ENCODE results near the gene IL16.

The IL16 gene

GRCh38 chr15:81174792-81175327 lies 21.8 kb upstream of the IL16 start:
- no peak for DNase-seq (ENCODE audit: low read depth in 2 of 2)

- DNase-seq (ENCODE audit: low read depth in 2 of 2) = no peak
Measured at GRCh38 chr15:81175496-81175895, 21.2 kb upstream of the IL16 start.

- no peak for DNase-seq (ENCODE audit: low read depth in 2 of 2)
Measured at GRCh38 chr15:81176291-81176893, 20.3 kb upstream of the IL16 start.

- DNase-seq (ENCODE audit: low read depth in 2 of 2) = no peak
Measured at GRCh38 chr15:81178365-81178764, 18.3 kb upstream of the IL16 start.

- DNase-seq (ENCODE audit: low read depth in 2 of 2) = no peak
Measured at GRCh38 chr15:81181220-81181619, 15.5 kb upstream of the IL16 start.

GRCh38 chr15:81182031-81182755 lies 14.5 kb upstream of the IL16 start:
- no peak for DNase-seq (ENCODE audit: low read depth in 2 of 2)

GRCh38 chr15:81182756-81183438 lies 13.8 kb upstream of the IL16 start:
- no peak for DNase-seq (ENCODE audit: low read depth in 2 of 2)

- no peak for DNase-seq (ENCODE audit: low read depth in 2 of 2)
Measured at GRCh38 chr15:81183439-81183775, 13.3 kb upstream of the IL16 start.

- DNase-seq (ENCODE audit: low read depth in 2 of 2) = no peak
Measured at GRCh38 chr15:81184188-81184587, 12.5 kb upstream of the IL16 start.

- no peak for DNase-seq (ENCODE audit: low read depth in 2 of 2)
Measured at GRCh38 chr15:81185631-81186295, 10.9 kb upstream of the IL16 start.

- no peak for DNase-seq (ENCODE audit: low read depth in 2 of 2)
Measured at GRCh38 chr15:81188354-81188753, 8.3 kb upstream of the IL16 start.

GRCh38 chr15:81189583-81190283 lies 6.9 kb upstream of the IL16 start:
- no peak for DNase-seq (ENCODE audit: low read depth in 2 of 2)

GRCh38 chr15:81190922-81191507 lies 5.7 kb upstream of the IL16 start:
- DNase-seq (ENCODE audit: low read depth in 2 of 2) = no peak

GRCh38 chr15:81191701-81192100 lies 5.0 kb upstream of the IL16 start:
- DNase-seq (ENCODE audit: low read depth in 2 of 2) = no peak

- no peak for DNase-seq (ENCODE audit: low read depth in 2 of 2)
Measured at GRCh38 chr15:81194723-81195122, 2.0 kb upstream of the IL16 start.

GRCh38 chr15:81195339-81195864 lies 1.3 kb upstream of the IL16 start:
- DNase-seq (ENCODE audit: low read depth in 2 of 2) = no peak

GRCh38 chr15:81197255-81197630 lies 564 bp downstream of the IL16 start:
- DNase-seq (ENCODE audit: low read depth in 2 of 2) = no peak

GRCh38 chr15:81197688-81198281 lies 1.1 kb downstream of the IL16 start:
- no peak for DNase-seq (ENCODE audit: low read depth in 2 of 2)

- no peak for DNase-seq (ENCODE audit: low read depth in 2 of 2)
Measured at GRCh38 chr15:81199031-81199779, 2.5 kb downstream of the IL16 start.

GRCh38 chr15:81206018-81206417 lies 9.3 kb downstream of the IL16 start:
- DNase-seq (ENCODE audit: low read depth in 2 of 2) = no peak
